GM19238 (cell line): ENCODE measurements around the gene ABLIM2.

Source experiments
- DNase-seq: peaks from one replicate; pipeline ENCODE4 v3.0.0; 2011; ENCODE audit warnings: low spot score; ENCODE audit not compliant: insufficient read length

ABLIM2 gene

GRCh38 chr4:7987148-7987989 lies 171.2 kb downstream of the ABLIM2 start:
- peak; percentile 72 for DNase-seq

GRCh38 chr4:7985891-7986441 lies 172.6 kb downstream of the ABLIM2 start:
- DNase-seq: no peak

DNA sequence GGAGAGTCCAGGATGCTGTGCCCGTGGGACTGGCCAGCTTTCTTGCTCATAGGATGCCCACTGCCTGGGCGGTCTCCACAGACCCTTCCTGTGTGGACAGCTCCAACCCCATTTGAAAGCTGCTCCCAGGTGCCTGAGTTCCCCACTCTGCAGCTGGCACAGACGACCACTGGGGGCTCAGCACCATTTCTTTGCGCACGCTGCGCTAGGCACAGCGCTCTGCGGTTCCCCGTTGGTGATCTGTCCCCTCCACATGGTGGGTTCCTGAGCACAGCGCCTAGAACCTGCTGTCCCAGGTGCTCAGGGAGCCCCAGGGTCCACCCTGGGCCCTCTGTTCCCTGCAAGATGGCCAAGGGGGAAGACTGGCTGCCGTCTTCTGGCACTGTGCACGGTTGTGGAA lies 173.5 kb downstream of the ABLIM2 start:
- DNase-seq: no peak

DNA sequence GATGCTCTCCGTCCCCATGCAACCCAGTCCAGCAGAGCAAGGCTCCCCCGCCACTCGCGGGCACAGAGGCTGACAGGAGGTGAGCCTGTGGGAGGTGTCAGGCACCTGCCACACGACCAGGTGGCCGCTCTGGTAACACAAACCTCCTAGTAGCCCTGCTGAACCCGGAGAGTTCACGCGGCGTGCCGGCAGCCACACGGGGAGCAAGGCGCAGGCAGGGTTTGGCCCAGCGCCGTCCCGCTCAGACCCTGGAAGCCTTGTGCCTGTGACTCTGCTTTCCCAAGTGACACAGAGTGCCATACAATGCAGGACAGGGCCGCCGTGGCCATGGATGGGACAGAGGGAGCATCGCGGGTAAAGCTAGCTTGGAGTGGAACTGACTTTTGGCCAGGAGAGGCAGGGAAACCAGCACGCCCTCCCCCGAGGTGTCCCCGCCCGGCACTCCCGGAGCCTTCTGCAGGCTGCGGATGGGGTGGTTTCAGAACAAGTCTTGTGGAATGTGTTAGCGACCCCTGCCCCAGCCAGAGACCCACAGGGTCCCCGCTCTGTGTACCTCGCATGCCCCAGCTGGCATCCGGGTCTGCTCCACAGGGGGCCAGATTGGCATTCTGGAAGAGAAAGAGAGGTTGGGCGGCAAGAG lies 174.2 kb downstream of the ABLIM2 start:
- no peak for DNase-seq

DNA sequence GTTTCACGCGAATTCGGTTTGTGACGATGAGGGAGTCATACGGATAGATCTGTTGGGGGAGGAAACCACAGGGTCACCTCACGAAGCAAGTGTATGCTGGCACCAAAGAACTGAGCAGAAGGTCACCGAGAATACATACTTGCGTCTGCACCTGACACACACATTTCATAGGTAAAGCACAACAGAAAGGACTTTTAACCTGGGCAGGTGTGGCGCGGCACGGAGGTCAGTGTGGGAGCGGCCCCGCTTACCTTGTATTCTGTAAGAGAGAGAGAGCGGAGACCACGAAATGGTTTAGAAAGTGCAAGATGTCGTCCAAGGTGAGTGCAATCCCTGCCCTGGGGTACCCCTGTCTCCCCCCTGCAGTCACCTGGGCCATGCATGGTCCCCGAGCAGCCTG lies 175.3 kb downstream of the ABLIM2 start:
- DNase-seq: no peak

DNA sequence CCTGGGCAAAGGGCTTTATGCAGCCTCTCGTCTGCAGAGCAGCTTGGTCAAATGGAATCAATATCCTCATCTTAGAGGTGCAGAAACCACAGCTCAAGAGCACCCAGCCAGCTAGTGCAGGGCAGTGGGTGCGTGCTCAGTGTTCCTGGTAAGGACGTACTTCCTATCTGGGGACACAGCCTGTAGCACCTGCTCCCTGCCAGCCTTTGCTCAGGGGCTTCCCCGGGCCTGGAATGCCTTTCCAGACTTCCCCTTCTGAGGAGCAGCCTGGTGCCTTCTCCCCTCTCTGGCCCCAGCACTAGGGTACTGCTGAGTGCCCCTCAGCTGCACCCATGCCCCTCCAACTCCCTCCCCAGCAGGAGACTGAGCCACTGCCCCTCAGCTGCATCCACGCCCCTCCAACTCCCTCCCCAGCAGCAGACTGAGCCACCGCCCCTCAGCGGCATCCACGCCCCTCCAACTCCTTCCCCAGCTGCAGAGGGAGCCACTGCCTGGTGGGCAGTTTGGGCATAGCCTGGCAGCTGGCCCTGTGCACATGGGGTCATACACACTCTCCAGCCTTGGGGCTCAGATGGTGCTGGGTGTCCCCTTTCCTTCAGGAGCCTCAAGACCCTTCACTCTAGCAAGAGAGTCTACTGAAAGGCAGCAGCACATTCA lies 176.7 kb downstream of the ABLIM2 start:
- no peak for DNase-seq

GRCh38 chr4:7980036-7980435 lies 178.6 kb downstream of the ABLIM2 start:
- DNase-seq: no peak

- no peak for DNase-seq
These were observed 179.0 kb downstream of the ABLIM2 start for GRCh38 chr4:7979652-7979968.

DNA sequence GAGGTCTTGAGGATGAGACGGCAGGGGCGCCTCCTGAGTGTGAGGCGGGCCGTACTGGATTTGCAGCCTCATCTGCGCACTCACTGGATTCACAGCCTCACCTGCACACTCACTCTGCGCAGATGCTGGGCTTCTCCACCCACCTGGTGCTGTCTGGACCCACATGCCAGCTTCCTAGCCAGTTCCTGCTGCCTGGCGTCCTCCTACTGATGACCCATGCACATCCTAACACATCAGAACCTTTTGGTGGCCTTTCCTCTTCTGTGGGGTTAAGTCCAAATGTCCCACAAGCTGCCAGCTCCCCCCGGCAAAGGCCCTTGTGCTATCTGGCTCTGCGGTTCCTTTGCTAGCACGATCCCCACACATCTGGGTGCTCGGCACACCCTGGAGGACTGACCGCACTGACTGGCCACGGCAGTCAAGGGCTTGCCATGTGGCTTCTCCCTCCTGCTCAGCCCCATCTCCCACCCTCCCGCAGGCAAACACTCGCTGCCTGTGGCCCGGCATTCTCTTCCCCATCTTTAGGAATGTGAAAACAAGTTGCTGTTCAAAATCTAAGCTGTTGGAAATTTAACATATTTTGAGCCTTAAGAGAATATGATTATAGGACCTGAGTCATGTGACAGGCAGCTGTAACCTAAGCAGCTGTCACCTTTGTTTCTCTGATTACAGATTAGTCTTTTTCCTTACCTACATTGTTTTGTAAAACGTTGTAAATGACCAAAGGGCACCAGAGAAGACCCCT lies 179.5 kb downstream of the ABLIM2 start:
- no peak for DNase-seq

GRCh38 chr4:7978489-7978888 lies 180.1 kb downstream of the ABLIM2 start:
- no peak for DNase-seq

DNA sequence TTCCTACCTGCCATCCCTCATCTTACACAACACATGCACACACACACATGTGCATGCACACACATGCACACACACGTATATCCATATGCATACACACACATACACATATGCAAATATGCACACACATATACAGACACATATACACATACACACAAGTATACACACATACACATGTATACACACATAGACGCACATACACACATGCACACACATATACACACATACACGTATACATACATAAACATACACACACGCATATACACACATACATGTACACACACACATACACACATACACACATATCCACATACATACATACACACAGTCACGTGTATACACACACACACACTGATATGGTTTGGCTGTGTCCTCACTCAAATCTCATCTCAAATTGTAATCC lies 182.0 kb downstream of the ABLIM2 start:
- DNase-seq: no peak

DNA sequence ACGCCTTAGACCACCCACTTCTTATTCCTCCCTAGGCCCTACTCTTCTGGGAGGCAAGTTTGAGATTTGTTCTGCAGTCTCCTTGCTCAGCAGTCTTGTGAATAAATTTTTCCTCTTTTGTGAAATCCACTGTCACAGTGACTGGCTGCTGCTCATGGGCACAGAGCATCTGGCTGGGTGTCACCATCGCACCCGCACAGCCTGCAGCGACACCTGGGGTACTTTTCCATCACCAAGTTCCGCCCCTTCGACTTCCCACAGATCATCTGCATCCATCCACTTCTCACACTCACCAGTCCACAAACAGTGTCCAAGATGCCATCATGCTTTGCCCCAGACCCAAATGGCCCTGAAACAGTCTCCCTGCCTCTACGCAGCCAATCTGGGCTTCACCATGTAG lies 182.6 kb downstream of the ABLIM2 start:
- no peak for DNase-seq

DNA sequence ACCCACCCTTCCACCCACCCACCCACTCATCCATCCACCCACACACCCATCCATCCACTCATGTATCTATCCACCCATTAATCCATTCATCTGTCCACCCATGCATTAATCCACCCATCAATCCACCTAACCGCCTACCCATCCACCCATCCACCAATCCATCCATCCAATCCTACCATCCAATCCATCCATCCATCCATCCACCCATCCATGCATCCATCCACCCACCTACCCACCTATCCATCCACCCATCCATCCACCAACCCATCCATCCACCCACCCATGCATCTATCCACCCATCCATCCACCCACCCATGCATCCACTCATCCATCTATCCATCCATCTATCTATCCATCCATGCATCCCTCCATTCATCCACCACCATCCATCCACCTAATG lies 184.2 kb downstream of the ABLIM2 start:
- DNase-seq: no peak

- DNase-seq: no peak
These were observed 185.1 kb downstream of the ABLIM2 start for GRCh38 chr4:7973545-7973981.

GRCh38 chr4:7971881-7972500 lies 186.6 kb downstream of the ABLIM2 start:
- no peak for DNase-seq

GRCh38 chr4:7971159-7971631 lies 187.4 kb downstream of the ABLIM2 start:
- DNase-seq: no peak

DNA sequence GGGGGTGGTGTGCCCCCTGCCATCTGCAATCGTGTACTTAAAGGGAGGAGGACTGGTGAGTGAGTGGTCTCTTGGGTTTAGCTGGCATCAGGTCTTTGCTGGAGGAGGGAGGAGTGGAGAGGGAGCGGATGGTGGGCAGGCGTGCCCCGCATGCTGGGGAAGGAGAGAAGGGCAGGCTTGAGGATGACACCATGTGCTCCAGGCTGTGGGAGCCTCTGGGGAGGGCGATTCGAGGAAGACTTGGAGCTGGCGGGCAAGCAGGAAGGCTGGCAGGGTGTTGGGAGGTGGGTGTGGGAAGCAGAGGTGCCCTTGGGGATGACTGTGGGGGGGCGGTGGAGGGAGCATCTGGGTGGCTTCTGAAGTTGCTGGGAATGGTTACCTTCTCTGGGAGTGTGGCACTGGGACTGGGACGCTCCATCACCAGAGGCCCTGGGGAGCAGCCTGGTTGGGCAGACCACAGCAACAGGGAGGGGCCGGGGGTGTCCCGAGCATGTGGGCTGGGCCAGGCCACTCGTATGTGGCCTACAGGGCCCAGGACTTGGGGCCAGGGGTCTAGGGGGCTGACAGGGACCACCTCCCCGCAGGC lies 188.2 kb downstream of the ABLIM2 start:
- DNase-seq: no peak

- no peak for DNase-seq
These were observed 190.2 kb downstream of the ABLIM2 start for GRCh38 chr4:7968262-7968896.

- no peak for DNase-seq
These were observed 190.9 kb downstream of the ABLIM2 start for GRCh38 chr4:7967501-7968261.
